ENCODE data around the gene DDX25.
A peak's percentile ranks its signal among the peaks of the same experiment; 100 is the strongest.
"Not testable (repeated sequence)": the region's sequence is repeated elsewhere in the genome, so short reads cannot be mapped to it uniquely, and the experiment has no call there.

DDX25 gene

GRCh38 chr11:125903711-125904659 is at the start of gene DDX25:
DDX25 (plus strand) TSS chr11:125904508; CDS start chr11:125904518, 10 bp downstream.
- DNase-seq: no peak

- not testable (repeated sequence) for DNase-seq
These were observed 46.6 kb upstream of the DDX25 start for GRCh38 chr11:125857670-125858069.

- not testable (repeated sequence) for DNase-seq
These were observed 41.5 kb upstream of the DDX25 start for GRCh38 chr11:125862786-125863185.

GRCh38 chr11:125865354-125865753 is 39.0 kb upstream of the DDX25 start:
- not testable (repeated sequence) for DNase-seq

- DNase-seq: no peak
These were observed 34.8 kb upstream of the DDX25 start for GRCh38 chr11:125869521-125869920.

- no peak for DNase-seq
These were observed 32.7 kb upstream of the DDX25 start for GRCh38 chr11:125871391-125872137.

- DNase-seq: no peak
These were observed 32.2 kb upstream of the DDX25 start for GRCh38 chr11:125872138-125872491.

GRCh38 chr11:125873881-125874555 is 30.3 kb upstream of the DDX25 start:
- DNase-seq: no peak

- DNase-seq: peak; percentile 31
These were observed 29.7 kb upstream of the DDX25 start for GRCh38 chr11:125874556-125875124.

- no peak for DNase-seq
These were observed 23.0 kb upstream of the DDX25 start for GRCh38 chr11:125881291-125881690.

GRCh38 chr11:125883375-125883774 is 20.9 kb upstream of the DDX25 start:
- no peak for DNase-seq

- DNase-seq: peak; percentile 25
These were observed 17.3 kb upstream of the DDX25 start for GRCh38 chr11:125886997-125887372.

GRCh38 chr11:125887373-125888324 is 16.7 kb upstream of the DDX25 start, which contains the start of gene HYLS1:
HYLS1 (plus strand) TSS chr11:125887668; CDS start chr11:125899369, 11,701 bp downstream.
- peak; percentile 96 for DNase-seq

GRCh38 chr11:125890447-125891100 is 13.7 kb upstream of the DDX25 start:
- no peak for DNase-seq

GRCh38 chr11:125892071-125892470 is 12.2 kb upstream of the DDX25 start:
- no peak for DNase-seq

GRCh38 chr11:125892994-125893393 is 11.3 kb upstream of the DDX25 start:
- DNase-seq: no peak

GRCh38 chr11:125901872-125902271 is 2.4 kb upstream of the DDX25 start:
- DNase-seq: no peak

GRCh38 chr11:125902277-125902926 is 1.9 kb upstream of the DDX25 start:
- DNase-seq: no peak

- DNase-seq: peak; percentile 88
These were observed 1.2 kb upstream of the DDX25 start, which contains the start of gene PUS3 for GRCh38 chr11:125902927-125903710. PUS3 (minus strand) TSS chr11:125903206; CDS start chr11:125896284, 6,922 bp downstream.

GRCh38 chr11:125904678-125905077 is 370 bp downstream of the DDX25 start:
- DNase-seq: no peak
